Measurements from ENCODE around the gene WHAMM.
"Not testable (repeated sequence)": the region's sequence is repeated elsewhere in the genome, so short reads cannot be mapped to it uniquely, and the experiment has no call there.

Gene WHAMM, protein sequence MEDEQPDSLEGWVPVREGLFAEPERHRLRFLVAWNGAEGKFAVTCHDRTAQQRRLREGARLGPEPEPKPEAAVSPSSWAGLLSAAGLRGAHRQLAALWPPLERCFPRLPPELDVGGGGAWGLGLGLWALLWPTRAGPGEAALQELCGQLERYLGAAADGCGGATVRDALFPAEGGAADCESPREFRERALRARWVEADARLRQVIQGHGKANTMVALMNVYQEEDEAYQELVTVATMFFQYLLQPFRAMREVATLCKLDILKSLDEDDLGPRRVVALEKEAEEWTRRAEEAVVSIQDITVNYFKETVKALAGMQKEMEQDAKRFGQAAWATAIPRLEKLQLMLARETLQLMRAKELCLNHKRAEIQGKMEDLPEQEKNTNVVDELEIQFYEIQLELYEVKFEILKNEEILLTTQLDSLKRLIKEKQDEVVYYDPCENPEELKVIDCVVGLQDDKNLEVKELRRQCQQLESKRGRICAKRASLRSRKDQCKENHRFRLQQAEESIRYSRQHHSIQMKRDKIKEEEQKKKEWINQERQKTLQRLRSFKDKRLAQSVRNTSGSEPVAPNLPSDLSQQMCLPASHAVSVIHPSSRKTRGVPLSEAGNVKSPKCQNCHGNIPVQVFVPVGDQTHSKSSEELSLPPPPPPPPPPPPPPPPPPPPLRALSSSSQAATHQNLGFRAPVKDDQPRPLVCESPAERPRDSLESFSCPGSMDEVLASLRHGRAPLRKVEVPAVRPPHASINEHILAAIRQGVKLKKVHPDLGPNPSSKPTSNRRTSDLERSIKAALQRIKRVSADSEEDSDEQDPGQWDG

DNA sequence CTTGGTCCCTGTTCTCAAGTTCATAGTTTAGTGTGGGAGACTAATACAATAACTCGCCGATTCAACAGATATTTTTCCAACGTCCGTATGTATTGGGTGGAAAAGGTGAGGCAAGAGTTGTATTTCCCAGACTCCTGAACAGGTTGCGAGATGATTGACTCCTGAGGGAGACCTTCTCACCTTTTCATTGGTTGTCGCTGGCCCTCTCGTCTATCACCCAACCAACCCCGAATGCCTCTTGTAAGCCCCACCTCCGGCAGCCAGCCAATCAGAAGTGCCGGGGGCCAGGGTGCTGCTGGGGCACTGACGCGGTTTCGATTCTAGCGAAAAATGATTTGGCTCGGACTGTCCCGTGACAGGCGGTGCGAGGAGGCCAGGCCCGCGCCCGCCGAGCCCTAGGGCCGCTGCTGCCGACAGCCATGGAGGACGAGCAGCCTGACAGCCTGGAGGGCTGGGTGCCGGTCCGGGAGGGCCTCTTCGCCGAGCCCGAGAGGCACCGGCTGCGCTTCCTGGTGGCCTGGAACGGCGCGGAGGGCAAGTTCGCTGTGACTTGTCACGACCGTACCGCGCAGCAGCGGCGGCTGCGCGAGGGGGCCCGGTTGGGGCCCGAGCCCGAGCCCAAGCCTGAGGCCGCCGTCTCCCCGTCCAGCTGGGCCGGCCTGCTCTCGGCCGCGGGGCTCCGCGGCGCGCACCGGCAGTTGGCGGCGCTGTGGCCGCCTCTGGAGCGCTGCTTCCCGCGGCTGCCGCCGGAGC, at the start of gene WHAMM:
Gene WHAMM (plus strand): TSS at position 321 of the 753 bp plus-strand sequence. CDS start 99 bp downstream, at position 420.
- FAIRE-seq, result peak; percentile 98

DNA sequence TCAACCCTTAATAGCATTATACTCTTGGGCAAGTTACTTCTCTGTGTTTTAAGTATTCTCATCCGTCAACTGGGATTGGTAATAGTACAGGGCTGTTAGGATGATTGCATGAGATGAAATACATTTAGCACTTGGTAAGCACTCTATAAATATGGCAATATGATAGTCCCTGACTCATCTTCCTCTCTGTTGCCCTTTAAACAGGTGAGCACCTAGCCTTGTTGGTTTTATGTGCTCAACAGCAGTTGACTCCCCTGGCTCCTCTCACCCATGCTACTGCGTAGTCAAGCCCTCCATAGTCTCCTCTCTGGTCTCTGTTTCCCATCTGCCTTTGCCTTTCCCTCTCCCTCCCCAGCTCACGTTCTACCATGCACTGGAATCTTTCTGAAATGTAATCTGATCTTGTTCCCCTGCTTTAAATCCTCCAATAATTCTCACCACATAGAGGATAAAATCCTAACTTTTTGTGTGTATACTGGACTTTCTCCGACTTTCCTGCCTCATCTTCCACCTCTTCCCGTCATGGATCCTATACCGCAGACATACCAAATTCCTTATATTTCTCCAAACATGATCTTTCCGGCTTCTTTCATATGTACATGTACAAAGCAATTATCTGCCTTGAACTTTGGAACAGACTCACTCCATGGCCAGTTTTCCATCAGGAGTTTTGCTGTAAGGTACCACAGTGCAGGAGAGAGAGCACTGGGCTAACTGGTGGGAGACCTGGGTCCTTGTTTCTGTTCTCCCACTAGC, 45.9 kb upstream of the WHAMM start:
- FAIRE-seq, result no peak

DNA sequence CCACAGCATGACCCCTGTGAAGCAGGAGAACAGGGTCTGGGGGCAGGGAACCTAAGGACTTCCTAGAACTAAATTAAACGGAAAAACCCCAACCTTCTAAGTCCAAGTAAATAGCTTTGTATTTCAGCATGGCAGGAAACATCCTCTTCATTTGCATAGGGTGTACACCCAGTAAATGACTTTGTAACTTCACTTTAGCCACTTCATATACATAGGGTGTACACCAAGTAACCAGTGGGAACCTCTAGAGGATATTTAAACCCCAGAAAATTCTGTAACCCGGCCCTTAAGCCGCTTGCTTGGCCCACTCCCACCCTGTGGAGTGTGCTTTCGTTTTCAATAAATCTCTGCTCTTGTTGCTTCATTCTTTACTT, 45.3 kb upstream of the WHAMM start:
- no peak for FAIRE-seq

DNA sequence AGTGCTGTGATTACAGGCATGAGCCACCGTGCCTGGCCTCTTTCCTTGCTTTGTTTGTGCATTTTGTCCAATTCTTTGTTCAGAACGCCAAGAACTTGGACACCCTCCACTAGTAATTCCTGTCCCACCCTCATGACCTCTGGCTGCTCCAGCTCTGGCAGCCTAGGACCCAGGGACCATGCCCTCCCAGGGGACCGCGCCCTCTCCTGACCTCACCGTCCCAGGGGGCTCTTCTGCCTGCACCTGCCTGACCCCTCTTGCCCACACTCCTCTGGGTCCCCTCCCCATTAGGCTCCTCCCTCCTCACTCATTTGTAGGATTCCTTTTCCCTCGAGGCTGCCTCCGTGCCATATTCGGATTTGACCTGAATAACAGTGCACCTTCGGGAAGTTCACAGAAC, 44.7 kb upstream of the WHAMM start:
- FAIRE-seq, result no peak

DNA sequence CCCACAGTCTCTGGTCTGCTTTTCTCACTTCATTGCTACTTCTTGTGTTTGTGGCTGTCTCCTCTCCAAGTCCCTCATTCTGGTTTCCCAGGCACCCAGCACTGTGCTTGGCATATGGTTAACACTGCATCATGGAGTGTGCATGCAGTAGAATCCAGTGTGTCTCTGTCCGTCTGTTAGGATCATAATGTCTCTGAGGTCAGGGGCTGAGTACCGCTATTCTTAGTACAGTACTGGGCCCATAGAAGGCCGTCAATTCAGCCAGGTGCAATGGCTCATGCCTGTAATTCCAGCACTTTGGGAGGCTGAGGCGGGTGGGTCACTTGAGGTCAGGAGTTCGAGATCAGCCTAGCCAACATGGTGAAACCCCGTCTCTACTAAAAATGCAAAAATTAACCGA, 43.2 kb upstream of the WHAMM start:
- FAIRE-seq, result not testable (repeated sequence)

DNA sequence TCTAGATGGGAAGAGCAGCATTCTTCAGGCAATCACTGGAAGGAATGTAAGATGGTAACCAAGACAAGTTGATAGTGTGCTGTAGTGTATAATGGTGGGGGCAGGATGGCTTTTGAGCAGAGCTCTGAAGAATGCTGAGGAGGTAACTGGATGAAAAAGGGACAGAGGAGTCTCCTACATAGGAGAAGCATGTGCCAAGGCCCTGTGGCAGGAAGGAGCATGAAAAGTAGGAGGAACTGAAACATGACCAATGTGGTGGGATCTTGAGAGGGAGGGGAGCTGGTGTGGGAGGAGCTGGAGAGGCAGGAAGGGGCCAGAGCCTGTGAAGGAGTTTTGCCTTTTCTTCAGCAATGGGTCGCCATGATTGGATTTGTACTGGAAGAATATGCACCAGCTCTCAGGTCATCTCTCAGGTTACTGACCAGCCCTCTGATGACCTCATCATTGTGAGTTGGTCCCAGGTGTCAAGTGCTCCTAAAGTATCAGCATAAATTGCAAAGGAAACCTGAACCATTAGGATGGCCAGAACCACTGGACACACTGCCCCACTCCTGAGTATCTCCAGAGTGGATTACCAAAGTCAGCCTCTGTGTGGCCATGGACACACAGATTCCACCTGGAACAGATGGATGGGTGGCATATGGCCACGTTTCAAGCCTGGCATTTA, 42.1 kb upstream of the WHAMM start:
- no peak for FAIRE-seq

DNA sequence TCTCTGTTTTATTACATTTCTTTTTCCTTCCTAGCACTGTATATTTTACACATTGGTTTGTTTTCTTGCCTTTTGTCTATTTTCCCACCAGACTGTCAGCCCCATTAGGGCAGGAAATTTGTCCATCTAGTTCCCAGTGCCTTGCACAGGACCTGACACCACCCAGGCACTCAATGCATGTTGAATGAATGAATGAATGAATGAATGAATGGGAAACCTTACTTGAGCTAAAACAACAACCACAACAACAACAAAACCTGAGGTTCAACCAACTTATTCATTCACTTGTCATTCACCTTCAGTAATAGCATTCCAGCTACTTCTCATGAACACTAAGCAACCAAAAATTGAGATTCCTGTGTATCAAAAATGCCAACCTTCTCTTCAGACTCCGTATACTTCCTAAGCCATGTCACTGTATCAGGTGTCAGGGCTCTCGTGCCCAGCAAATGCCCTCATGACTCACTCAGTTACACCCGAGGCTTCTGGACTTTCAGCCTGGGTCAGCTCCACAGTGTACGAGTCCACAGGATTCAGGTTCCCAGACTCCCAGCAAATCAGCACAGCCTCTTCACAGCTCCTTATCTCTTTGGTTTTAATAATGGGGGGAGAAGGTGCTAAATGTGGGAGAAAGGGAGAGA, 40.9 kb upstream of the WHAMM start:
- FAIRE-seq, result no peak

DNA sequence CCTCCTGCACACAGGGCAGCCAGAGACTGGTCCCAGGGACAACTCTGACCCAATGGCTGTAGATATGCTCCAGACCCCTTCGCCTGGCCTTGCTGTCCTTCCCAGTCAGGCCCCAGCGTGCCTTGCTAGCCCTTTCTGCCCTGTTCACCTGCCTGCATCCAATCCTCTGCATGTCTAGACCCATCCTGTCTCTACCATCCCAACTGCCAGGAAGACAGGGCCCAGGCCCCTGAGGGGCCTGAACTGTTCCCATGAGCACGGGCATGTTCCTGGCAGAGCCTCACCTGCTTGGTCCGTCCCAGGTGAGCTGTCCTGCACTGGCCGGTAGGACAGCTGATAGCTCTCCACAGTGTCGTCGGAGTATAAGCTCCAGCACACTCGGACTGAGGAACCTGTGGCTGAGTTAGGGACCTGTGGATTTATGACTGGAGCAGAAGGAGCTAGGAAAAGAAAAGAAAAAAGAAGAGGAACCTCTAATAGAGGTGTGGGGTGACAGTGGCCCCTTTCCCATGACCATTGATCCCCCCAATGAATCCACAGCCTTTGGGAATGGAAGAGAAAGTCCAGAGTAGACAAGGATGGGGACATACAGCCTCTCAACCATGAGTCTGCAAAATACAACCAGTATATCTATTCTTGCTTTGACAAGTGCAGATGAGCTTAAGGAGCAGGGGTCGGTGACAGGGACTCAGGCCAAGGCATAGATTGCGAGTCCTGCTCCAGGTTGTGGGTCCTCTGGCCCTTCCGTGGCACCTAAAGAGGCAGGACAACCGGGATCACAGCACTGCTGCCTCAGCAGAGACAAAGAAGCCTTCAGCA, 37.4 kb upstream of the WHAMM start:
- no peak for FAIRE-seq

DNA sequence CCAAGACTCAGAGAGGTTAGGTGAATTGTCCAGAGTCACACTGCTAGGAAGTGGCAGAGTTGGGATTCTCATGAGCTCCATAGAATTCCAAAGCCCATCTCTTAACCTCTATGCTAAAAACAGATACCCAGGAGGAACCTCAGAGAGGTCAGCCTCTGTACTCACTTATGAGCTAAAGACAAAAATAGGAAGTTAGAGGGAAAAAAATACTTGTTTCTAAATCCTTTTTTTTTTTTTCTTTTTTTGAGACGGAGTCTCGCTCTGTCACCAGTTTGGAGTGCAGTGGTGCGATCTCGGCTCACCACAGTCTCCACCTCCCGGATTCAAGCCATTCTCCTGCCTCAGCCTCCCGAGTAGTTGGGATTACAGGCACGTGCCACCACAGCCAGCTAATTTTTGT, 34.9 kb upstream of the WHAMM start:
- no peak for FAIRE-seq

DNA sequence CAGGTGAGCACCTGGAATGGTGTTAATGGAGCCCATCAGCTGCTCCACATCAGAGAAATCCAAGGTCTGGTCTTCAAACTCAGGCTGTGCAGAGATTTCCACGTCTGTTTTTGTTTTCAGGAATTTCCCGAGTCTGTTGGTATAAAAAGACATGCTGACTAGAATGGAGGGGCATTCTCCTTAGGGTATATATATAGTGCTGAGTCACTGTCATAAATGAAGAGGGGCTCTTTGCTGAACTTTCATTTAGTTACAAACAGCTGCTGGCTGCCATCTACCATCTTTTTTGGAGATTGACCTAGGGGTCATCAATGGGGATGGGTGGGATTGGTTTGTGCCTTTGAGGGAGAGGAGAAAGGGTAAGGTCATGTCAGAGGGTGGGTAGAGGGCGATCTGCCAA, 30.7 kb upstream of the WHAMM start:
- no peak for FAIRE-seq

DNA sequence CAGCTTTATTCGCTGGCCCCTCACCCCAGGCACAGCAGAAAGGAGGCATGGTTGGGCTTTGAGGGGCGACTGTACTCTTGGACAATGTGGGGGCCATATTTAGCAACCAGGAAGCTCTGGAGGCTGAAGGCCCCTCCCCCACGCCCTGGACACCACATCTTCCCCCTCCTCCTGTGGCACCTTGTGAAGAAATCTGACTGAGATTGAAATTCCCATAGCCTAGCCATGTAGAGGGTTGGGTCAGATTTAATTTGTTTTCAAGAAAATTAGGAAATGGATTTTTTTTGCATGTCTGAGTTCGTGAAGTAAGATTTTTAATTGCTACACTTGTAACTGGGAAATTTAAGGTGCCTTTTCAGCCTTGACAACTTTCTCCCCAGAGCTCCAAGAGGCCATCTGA, 28.1 kb upstream of the WHAMM start:
- no peak for FAIRE-seq

DNA sequence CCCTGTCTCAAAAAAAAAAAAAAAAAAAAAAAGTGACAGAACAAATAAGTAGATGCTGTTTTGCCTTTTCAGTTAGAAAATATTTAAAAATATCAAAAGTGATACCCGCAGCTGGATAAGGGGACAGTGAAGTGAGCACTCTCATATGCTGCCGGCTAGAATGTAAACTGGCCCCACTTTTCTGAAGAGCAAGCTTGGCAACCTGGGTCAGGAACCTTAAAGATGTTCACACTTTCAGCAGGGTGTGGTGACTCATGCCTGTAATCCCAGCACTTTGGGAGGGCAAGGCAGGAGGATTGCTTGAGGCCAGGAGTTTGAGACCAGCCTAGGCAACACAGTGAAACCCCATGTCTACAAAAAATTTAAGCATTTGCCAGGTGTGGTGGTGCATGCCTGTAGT, 20.9 kb upstream of the WHAMM start:
- no peak for FAIRE-seq

DNA sequence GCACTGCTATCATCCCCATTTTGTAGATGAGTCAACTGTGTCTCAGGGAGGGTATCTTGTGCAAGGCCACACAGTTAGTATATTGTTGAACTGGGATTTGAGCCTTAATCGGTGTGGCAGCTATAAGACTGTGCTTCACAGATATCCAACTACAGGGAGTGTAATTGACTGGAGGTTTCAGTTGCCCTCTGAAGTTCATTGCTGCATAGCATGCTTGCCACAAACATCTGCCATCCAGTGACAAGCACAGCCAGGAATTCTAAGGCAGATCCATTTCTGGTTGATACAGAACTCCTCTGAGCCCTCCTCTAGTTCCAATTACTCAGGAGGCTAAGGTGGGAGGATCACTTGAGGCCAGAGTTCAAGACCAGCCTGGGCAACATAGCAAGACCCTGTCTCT, 19.9 kb upstream of the WHAMM start:
- no peak for FAIRE-seq

DNA sequence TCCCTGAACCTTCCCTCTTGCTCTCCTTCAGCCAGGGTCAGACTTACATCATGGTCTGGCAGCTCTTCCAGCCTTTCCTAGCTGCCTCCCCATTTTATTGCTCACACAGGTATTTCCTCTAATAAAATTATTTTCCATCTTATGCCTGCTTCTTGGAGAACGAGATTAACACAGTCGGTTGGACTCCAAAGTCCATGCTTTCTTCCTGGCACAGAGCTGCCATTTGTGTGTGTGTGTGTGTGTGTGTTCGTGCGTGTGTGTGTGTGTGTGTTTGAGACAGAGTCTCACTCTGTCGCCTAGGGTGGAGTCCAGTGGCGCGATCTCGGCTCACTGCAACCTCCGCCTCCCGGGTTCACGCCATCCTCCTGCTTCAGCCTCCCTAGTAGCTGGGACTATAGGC, 19.1 kb upstream of the WHAMM start:
- FAIRE-seq, result no peak

DNA sequence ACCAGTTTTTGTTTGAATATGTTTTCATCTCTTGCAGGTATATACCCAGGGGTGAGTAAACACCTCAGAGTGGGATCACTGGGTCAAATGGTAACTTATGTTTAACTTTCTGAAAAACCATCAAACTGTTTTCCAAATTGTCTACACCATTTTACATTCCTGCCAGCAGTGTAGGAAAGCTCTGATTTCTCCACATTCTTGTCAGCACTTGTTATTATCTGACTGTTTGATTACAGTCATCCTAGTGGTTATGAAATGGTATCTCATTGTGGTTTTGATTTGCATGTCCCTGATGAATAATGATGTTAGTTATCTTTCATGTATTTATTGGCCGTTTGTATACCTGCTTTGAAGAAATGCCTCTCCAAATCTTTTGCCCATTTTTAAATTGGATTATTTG, 17.4 kb upstream of the WHAMM start:
- no peak for FAIRE-seq

DNA sequence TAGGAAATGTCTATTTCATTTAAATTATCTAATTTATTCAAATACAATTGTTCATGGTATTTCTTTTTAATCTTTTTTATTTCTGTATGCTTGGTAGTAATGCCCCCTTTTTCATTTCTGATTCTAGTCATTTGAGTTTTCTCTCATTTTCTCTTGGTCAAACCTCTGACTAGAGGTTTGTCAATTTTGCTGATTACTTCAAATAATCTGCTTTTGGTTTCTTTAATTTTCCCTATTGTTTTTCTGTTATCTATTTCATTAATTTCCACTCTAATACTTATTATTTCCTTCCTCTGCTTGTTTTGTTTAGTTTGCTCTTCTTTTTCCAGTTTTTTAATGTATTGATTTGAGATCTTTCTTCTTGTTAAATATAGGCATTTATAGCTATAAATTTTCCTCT, 15.7 kb upstream of the WHAMM start:
- no peak for FAIRE-seq

DNA sequence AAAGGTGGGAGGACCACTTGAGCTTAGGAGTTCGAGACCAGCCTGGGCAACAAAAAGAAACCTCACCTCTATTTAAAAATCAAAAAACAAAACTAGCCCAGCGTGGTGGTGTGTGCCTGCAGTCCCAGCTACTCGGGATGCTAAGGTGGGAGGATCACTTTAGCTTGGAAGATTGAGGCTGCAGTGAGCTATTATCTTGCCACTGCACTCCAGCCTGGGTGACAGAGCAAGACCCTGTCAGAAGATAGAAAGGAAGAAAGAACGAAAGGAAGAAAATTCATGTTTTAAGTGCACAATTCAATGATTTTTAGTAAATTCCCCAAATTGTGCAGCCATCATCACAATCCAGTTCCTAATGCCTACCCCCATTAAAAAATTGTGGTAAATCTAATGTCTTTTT, 11.3 kb upstream of the WHAMM start:
- no peak for FAIRE-seq

DNA sequence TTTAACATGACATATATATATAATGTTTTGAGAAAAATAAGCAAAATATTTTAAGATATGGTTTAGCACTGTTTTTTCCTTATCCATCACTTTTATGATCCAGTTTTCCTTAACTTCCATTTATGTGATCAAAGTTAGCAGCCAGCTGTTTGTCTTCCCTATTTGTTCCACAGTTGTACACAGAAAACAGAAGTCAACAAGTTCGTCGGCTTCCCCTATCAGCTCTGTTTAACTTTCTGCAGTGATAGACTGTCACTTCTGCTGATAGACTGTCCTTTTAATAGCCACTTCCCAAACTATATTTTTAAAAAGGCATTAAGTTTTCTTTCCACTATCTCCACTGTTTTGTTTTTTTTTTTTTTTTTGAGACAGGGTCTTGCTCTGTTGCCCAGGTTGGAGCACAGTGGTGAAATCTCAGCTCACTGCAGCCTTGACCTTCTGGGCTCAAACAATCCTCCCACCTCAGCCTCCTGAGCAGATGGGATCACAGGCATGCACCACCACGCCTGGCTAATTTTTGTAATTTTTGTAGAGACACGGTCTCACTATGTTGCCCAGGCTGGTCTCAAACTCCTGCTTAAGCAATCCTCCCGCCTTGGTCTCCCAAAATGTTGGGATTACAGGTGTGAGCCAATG, 10.8 kb upstream of the WHAMM start:
- FAIRE-seq, result no peak

DNA sequence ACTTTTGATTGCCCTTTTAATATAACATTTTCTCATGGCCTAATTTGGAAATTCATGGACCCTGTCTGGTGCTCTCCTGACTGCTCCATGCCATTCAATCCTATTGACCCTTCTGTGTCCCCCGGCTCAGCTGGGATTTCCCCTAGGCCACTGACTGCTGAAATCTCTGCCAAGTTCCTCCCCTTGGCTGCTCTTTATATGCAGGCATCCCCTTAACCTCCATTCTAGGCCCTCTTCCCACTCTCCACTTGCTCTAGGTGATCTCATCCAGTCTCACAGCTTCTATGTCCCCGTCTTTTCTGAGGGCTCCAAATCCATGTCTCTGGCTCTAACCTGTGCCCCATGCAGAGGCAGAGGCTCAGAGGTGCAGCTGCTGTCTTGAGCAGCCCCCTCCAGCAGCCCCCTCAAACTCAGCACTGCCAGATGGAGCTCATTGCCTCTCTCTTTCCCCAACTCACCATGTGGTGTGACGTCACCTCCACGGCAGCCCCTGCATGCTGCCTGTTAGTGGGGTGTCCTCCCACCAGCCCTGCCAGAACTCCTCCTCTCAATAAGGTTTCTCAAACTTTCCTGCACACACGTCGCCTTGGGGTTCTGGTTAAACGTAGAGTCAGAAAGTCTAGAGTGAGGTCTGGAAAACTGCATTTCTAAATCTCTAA, 10.1 kb upstream of the WHAMM start:
- FAIRE-seq, result no peak

DNA sequence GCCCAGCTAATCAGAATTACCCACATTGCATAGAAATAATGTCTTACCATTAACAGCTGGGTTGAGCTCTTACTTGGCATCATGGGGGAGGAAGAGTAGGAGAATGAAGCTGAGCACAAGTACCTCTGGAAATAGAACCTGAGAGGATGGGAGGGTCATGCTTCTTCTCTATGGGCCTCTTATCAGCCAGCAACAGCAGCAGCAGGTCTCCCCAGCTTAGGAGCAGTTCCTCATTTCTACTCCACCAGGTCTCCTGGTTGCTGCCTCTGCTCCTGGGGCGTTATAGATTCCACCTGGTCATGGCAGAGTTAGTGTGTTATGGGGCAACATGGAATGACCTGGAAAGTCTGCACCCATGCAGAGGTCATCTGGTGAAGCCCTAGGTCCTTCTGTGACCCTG, 6.9 kb upstream of the WHAMM start:
- no peak for FAIRE-seq
